ENCODE data around the gene DUSP28. TPM values are rescaled to one million over a fixed set of nuclear protein-coding genes. Genes with fewer than 3 reads are reported as not detected.

Gene DUSP28
- total and polyA plus RNA-seq, 2 of the 13 experiments (the other 11 are each of a cell fraction or from before 2014, with no cell fraction given): 5.2 to 8.6 TPM

- peak; percentile 74 for TF ChIP-seq HIC2 (CRISPR knock-in tag; IDR thresholded peaks at IDR 0.05; ENCODE audit: low read depth)
- no peak for TF ChIP-seq NCOR1 (IDR thresholded peaks at IDR 0.05; ENCODE audit: borderline replicate concordance, low read length)
- TF ChIP-seq TRAFD1 (CRISPR knock-in tag; IDR thresholded peaks at IDR 0.05; ENCODE audit: borderline replicate concordance): no peak
- no peak for TF ChIP-seq SMARCC2 (IDR thresholded peaks at IDR 0.05)
- no peak for TF ChIP-seq ZNF784 (CRISPR knock-in tag; IDR thresholded peaks at IDR 0.05; ENCODE audit: borderline replicate concordance)
- no peak for TF ChIP-seq ZNF468 (CRISPR knock-in tag; IDR thresholded peaks at IDR 0.05)
- TF ChIP-seq AGO2 (optimal IDR thresholded peaks at IDR 0.05; ENCODE audit: low read depth, low read length): no peak
- TF ChIP-seq ZNF251 (CRISPR knock-in tag; IDR thresholded peaks at IDR 0.05): no peak
- TF ChIP-seq DZIP1 (CRISPR knock-in tag; IDR thresholded peaks at IDR 0.05): no peak; the same call in 1 of the 2 replicates
- TF ChIP-seq MBNL3 (CRISPR knock-in tag; conservative IDR thresholded peaks at IDR 0.05): no peak
- peak; percentile 69; the same call in 1 of the 2 replicates for TF ChIP-seq MYNN (CRISPR knock-in tag; IDR thresholded peaks at IDR 0.05; ENCODE audit: low read depth)
- peak; percentile 77; the same call in 1 of the 2 replicates for TF ChIP-seq YEATS4 (CRISPR knock-in tag; IDR thresholded peaks at IDR 0.05; ENCODE audit: borderline replicate concordance)
- TF ChIP-seq ZFP37 (CRISPR knock-in tag; IDR thresholded peaks at IDR 0.05; ENCODE audit: borderline replicate concordance): peak; percentile 72; the same call in 1 of the 2 replicates
- TF ChIP-seq TAF15 (IDR thresholded peaks at IDR 0.05; ENCODE audit: low read depth, low read length, poor library complexity, severe bottlenecking): no peak
- peak; percentile 97 for TF ChIP-seq ZFP36L1 (CRISPR knock-in tag; IDR thresholded peaks at IDR 0.05)
- TF ChIP-seq THAP11 (CRISPR knock-in tag; IDR thresholded peaks at IDR 0.05): peak; percentile 80
- no peak for TF ChIP-seq AKAP8 (CRISPR knock-in tag; IDR thresholded peaks at IDR 0.05)
- TF ChIP-seq CERS6 (CRISPR knock-in tag; IDR thresholded peaks at IDR 0.05): no peak
- peak; percentile 43; the same call in 1 of the 2 replicates for TF ChIP-seq ATF3 (CRISPR knock-in tag; IDR thresholded peaks at IDR 0.05)
- no peak; the same call in 1 of the 2 replicates for TF ChIP-seq ZNF607 (CRISPR knock-in tag; IDR thresholded peaks at IDR 0.05; ENCODE audit: borderline replicate concordance)
- TF ChIP-seq ZKSCAN1 (IDR thresholded peaks at IDR 0.05; ENCODE audit: low read length): no peak
- peak; percentile 76 for TF ChIP-seq PPARG (CRISPR knock-in tag; conservative IDR thresholded peaks at IDR 0.05)
- TF ChIP-seq U2AF2 (IDR thresholded peaks at IDR 0.05; ENCODE audit: low read depth, low read length): no peak
These were observed at the start of gene DUSP28 (continued) for GRCh38 chr2:240560084-240560479.
